NCI-H345 (cell line): ENCODE data around the gene MED31.
A peak's percentile ranks its signal among the peaks of the same experiment; 100 is the strongest.
"Not testable (repeated sequence)": the region's sequence is repeated elsewhere in the genome, so short reads cannot be mapped to it uniquely, and the experiment has no call there.

ENCODE experiments used
- DNase-seq: peaks from one replicate; lab custom pipeline; 2025; lab: John Stamatoyannopoulos, UW

The MED31 gene

DNA sequence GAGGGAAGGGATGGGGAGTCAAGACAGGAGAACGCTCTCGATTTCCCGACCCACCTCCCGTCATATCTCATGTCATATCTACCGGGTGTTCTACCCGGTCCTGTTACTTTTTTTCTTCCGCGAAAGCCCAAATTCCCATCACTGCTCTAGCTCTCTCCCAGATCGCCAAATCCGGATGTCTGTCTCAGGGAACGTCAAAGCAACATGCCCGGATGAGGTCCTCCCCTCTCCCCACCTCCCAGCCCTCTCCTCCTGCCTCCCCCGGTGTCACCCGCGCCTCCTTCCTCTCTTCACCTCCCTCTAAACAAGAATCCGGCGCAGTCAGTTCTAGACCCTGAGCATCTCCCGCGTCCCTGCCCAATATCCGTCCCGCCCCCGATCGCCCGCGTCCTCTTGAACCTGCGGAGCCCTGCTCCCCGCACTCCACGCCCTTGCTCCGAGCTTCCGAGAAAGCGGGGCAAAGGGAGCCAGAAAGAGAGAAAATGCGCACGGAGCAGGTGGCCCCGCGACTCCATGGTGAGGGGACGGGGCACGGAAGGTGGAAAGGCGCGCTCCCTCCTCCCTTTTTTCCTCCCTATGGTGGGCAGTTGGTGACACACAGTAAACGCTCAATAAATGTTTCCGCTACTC, 4.4 kb upstream of the MED31 start:
- not testable (repeated sequence) for DNase-seq

DNA sequence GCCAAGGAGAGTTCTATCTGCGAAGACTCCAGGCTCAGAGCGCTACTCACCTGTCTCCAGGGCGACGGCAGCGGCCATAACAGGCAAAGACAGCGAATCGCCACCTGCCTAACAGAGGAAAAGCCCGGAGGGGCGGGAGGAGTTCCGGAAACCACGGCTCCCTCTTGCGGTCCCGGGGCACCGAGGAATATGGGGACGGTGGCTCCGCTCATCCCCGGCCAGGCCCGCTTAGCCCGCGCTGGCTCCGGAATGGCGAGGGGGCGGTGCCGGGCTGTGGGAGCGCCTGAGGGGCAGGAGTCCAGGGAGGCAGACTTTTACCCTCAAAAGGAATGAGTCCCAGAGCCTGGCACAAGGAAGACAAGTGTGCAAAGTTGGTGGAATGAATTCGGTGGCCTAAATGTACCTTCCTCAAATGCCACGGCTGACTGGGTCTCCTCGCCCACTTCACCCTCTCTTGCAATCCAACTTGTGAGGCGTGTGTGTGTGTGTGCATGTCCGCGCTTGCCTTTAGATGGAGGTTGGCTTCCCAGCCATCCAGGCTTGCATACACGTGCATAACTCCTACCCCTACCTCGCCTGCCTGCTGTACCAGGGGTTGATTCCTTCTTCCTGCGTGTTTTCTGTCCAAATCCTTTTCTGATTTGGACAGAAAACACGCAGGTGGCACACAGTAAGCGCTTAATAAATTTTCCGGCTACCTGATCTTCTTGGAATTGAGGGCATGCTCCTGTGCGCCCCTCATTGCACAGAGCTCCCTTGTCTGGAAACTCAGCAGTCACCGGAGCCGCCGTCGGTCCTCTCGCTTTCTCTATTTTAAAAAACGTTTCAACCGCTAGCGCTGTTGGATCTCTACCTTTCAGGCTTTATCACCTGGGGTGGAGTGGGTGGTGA, 3.7 kb upstream of the MED31 start:
- DNase-seq, result peak; percentile 51

DNA sequence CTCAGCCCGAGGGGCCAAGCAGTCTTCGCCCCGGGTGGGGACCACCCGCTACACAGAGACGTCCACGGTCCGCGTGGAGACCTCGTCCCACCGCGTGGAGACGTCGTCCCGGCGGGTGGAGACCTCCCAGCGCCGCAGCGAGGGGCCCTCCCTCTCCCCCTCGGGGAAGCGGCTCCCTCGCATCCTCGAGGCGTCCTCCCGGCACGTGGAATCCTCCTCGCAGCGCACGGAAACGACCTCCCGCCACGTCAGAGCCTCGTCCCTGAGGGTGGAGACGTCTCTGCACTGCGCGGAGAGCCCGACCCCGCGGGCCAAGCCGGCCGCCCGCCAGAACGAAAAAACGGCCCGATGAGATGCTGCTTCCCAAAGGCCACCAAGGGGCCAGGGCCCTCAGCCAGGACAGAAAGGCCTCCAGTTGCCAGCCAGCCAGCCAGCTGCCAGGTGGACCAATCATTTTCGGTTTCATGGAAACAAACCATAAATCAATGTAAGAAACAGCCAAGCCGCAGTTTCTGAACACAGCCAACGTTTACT, 581 bp upstream of the MED31 start:
- DNase-seq, result no peak

DNA sequence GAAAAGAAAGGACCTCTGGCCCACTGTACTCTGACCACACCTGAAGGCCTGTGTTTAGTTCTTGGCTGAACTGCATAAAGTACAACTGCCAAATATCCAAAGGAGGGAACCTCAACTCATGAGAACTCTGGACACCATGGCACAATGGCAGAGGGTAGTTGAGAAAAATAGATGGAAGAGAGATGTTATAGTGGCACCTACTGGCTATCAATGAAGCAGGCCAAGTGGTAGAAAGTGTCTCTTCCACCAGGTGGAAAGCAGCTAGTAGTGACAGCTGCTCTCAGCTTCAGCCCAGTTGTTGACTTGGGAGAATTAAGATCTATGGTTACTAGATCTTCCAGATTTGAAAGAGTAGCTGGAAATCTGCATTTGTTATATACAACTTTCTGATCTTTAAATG, 3.2 kb downstream of the MED31 start:
- DNase-seq, result no peak

DNA sequence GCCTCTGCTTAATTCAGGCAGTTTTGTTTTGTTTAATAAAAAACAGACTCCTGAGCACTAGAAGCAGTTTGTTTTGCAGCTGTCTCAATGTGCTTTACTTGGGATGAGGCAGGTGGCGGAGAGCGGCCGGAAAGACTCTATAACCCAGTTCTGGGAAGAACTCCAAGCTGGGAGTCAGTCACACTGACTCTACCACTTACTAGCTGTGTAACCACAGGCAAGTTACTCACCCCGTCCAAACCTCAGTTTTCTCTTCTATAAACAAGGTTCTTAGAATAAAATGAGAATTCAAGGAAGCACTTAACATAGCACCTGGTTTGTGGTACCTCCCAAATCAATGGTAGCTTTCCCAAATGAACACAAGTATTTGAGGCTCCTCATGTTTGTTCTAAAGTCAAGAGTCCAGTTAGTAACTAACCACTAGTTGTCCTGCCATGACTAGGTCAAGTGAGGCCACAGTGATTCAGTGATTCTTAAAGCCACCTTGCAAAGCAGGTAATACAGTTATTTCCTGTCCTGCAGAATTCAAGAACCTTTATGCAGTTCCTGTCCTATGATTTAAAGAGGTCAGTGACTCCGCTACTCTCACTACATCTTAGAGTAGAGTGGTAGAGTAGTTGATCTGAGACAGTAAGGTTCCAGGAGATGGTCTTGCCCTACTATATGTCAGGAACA, 7.8 kb downstream of the MED31 start:
- DNase-seq, result no peak

DNA sequence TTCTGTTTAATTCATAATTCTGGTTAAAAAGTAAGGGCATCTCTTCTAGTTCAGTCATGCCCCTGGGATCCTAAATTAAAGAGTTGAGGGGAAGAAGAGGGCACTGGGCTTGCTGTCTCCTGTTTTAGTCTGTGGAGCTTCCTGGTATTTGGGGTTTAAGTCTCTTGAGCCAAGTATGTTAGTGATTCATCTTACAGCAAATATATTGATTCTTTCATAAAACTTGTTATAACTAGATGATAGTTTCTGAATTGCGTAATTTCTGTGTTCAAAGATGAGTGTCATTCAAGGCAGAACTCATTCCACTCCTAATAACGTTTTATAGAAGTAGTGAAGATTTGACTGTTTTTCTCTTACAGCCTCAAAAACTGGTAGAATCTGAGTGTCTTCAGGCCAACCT, 8.8 kb downstream of the MED31 start:
- DNase-seq, result no peak

DNA sequence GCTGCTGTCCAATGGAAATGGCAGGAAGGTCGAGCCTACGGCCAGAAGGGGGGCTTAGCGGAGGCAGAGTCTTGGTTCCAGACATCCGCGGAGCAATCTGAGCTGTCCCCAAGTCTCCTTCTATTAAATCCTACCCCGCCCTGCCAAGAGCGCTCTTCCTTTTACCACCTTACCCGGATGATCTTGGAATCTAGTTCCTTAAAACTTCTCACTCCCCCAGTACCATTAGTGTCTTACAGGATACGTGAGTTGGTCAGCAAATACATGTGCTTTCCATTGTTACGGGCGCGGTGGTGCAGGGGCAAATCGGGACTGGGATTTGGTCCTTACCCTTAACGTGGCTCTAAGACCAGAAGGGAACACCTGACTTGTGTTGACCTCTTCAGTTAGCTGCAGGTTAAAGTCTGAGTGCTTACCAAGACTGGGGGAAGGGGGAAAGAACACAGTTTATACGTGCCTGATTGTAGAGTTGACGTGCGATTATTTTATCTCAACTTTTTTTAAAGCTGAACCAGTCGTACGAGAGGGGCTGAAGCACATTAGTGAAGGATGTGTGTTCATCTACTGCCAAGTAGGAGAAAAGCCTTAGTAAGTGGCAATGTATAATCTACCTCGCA, 10.1 kb downstream of the MED31 start:
- DNase-seq, result no peak

DNA sequence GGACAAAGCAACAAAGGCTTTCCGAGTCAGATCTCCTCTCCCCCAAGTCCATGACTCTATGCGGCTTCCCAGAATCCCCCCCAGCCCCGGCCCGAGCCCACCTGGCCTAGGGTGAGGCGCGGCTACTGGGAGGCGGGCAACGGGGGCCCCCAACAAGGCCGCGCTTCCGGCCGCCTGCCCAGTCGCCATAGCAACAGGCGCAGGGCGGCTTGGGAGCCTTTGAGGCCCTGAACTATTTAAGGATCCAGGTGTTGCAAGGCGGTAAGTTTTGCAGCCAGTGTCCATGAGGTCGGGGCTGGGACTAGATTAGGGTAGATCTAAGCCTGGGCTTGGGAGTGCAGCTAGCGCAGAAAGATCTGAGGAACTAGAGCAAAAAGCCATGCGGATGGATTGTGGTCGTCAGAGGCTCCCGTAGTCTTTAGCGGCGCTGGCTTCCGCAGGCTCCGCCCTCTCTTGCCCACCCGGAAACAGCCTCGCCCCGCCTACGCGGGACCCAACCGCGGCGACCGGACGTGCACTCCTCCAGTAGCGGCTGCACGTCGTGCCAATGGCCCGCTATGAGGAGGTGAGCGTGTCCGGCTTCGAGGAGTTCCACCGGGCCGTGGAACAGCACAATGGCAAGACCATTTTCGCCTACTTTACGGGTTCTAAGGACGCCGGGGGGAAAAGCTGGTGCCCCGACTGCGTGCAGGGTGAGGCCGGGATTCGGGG, 10.7 kb downstream of the MED31 start, which contains the start of the genes KIAA0753 and TXNDC17:
TSS of gene KIAA0753 (minus strand) at position 176 of the 711 bp plus-strand sequence. CDS start 5,608 bp downstream, outside the sequence.
TSS of gene TXNDC17 (plus strand) at position 525 of the 711 bp plus-strand sequence. CDS start at position 548, 23 bp downstream.
- peak; percentile 87 for DNase-seq

DNA sequence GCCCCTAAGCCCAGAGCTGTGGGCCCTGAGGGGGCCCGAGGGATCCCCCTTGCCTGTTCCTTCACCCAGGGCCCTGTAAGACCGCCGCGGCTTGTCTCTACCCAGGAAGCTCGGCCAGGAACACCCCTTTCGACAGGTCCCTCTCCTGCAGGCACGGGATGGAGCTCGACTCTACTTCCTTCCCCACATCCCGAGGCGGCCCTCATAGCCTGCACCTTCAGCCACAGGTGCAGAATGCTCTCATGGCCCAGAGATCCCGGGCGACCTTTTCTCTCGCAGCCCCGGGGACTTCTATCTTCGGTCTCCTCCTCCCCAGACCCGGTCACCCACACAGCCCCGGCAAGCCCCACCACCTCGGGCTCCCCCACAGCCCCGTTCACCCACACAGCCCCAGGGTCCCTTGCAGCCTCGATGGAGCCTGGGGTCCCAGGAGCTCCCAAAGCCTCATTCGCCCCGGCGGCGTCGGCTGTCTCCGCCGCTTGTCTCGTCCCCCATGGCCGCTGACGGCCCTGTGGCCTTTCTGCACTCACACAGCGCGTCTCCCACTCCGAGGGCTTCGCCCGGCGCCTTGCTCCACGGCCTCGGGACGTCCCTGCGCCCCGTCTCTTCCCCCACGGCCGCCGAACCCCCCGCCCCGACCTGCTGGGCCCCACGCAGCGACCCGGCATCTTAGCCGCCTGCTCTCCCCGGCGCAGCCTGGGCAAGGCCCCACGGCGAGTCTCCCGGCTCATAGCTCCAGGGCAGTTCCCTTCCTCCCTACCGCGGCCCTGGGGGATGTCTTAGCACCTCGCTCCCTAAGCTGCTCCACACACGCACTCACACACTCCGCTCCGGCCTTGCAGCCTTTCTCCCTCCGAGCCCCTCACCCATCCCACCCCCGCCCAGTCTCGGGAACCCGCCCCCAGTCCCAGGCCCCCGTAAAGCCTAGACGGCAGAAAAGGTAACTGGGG, 11.5 kb downstream of the MED31 start:
- no peak for DNase-seq

DNA sequence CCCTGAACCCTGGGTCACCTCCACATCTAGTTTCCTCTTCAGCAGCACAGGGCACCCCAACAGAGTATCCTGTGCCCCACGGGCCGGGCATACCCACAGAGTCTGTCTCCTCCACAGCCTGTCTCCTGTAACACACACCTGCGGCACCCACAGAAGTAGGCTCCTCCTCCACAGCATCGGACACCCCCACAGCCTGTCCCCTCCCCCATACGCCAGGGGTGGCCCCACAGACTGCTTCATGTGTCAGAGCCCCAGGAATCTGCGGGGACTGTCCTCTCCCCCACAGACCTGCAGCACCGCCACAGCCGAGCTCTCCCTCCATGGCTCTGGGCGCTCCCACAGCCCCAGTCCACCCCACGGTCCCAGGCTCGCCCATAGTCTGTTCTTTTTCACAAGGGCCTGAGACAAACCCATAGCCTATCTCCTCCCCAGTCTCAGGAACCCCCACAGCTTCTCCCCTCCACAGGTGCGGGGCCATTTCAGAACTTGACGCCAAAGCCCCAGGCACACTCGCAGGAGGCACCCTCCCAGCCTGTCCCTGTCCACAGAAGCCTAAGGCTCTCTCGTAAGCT, 12.3 kb downstream of the MED31 start:
- no peak for DNase-seq

DNA sequence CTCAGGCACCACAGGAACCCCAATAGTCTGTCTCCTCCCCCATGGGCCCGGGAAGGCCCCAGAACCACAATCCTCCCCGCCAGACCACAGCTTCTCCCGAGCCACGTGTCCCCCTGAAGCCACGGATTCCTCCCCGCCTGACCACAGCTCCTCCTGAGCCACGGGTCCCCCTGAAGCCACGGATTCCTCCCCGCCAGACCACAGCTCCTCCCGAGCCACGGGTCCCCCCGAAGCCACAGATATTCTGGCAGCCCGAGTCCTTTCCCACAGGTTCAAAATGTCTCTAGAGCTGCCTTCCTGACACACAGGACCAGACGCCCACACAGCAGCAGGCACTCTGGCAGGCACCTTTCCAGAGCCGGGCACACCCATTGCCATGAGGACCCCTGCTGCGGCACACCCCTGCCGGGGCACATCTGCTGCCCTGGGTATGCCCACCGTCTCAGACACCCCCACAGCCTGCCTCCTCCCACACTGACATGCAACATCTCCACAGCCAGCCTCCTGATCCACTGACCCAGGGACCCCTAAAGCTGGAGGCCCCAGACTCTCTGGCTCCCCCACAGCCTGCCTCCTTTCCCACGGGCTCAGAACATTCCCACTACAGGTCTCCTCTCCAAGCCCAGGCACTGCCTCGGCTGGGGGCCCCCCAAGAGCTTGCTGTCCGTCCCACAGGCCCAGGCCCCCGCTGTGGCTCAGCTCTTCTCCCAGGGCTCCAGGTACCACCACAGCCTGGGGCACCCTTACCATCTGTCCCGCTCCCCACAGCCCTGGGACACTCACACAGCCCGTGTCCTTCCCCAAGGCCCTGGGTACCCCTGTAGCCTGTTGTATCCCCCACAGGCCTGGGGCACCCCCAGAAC, 13.1 kb downstream of the MED31 start:
- DNase-seq, result no peak

DNA sequence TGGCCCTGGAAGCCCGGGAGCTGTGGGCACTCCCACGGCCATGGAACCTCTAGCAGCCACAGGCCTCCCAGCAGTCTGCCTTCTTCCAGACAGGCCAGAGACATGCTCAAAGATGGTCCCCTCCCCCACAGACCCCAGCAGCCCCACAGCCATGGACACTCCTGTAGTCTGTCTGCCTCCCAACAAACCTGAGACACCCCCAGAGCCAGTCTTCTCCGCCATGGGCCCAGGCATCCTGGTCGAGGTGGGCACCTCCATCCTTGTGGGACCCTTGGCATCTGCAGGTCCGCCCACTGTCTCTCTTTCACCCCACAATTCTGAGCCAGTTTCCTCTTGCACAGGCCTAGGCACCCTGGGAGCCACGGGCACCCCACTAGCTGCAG, 14.0 kb downstream of the MED31 start:
- DNase-seq, result no peak

DNA sequence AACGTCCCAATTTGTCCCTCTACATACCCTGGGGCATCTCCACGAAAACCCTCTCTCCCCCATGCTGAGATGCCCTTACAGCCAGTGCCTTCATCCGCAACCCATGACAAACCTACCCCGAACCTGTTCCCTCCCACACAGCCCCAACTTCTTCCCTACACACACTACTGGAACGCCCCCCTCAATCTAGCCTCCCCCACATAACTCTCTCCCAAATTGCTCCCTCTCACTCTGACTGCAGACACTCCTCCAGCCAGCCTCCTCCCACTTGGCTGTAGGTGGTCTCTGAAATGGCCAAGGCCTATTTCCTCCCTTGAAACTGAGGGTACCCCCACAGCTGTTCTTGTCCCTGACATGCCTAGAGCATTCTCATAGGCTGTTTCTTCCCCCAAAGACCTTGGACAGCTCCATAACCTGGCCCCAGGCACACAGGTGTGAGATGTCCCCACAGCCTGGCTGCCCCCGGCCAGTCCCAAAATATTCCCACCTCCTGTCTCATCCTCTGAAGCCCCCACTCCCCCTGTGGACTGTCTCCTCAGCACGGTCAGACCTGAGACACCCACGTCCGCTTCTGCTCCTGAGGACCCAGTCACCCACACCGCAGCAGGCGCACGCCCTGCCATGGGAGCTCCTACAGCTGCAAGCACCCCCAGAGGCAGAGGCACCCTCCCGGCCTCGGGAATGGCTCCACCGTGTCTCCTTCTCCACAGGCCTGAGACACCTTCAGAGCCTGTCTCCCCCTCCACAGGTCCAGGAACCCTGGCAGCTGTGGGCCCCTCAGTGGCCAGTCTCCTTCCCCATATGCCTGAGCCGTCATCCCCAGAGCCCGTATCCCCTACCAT, 14.6 kb downstream of the MED31 start:
- DNase-seq, result no peak

DNA sequence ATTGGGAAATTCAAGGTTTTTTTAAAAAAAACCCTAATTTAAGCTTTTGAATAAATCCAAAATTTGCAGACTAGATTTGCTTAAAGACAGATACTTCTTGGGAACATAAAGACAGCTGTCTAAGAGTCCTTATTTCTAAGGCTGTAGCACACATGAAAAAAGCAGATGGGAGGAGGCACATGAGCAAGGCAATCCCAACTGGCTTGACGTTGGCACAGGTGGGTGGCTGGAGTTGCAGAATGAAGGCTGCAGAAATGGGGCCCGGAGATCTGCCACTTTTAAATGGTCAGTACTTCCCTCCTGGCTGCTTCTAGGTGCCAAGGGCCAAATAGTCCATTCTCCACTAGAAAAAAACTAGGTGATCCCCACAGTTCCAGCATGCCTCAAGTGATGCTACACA, 15.3 kb downstream of the MED31 start:
- no peak for DNase-seq

DNA sequence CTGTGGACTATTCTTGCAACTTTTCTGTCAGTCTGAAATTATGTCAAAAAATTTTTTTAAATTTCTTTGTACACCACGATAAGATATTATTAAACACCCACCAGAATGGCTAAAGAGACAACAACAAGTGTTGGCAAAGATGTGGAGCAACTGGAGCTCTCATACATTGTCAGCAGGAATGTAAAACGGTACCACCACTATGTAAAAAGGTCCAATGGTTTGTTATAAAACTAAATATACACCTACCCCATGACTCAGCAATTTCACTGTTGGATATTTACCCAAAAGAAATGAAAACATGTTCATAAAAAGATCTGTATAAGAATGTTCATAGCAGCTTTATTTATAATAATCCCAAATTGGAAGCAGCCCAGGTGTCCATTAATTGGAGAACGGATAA, 18.1 kb downstream of the MED31 start:
- no peak for DNase-seq

DNA sequence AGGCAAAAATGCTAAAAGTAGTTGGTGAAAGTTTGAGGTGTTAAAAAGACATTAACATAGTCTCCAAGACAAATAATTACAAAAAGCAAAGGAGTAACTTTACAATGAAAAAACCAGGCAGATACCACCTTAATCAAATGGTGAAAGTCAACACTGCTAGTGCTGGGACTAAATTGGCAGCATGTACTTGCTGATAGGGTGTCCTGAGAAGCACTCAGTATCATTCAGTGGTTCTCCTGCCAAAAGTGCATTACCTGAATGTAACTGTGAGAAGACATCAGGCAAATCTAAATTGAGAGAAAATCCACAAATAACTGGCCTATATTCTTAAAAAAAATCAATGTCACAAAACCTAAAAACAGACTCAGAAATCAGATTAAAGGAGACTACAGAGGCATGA, 18.9 kb downstream of the MED31 start:
- no peak for DNase-seq

DNA sequence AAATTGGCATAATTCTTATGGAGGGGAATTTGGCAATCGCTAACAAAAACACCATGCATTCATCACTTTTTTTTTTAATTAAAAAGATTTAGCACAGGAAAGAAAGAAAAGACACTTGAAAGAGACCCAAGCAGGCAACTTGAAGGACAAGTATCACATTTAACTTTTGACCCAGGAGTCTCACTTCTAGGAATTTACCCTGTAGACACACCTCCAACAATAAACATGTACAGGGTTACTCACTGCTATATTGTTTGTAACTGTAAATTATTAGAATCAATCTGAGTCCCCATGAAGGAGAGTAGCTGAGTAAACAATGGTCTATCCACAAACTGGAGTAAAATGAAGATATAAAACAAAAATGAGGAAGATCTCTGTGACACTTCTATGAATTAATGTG, 21.0 kb downstream of the MED31 start:
- no peak for DNase-seq

DNA sequence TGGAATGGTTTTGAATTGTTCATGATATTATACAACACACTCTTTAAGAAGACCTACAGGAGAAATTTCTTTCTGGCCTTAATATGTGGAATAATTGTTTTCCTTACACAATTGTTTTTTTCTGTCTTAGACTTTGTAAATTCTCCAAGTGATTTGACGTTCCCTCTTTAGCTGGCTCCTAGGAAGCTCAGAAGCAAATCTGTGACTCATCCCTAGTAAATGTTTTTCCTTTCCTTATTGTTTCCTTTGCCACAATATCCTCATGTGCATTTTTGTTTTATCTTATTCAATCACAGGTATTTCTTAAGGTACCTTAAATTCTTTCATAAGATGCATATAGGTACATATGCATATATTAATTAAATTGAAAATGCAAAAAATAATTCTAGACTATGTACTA, 24.4 kb downstream of the MED31 start:
- no peak for DNase-seq
